RWPE1 (cell line): ENCODE data around the gene DPF3.
A peak's percentile ranks its signal among the peaks of the same experiment; 100 is the strongest.

Source experiments
- CTCF ChIA-PET: fragments of 350-600 bp; sonication (Branson Sonifier 250); formaldehyde crosslinking; extraction: SDS; loops from one replicate; lab custom pipeline; 2021; lab: Yijun Ruan, JAX
- POLR2A ChIA-PET: fragments of 400-600 bp; formaldehyde crosslinking; extraction: SDS; loops from one replicate; lab custom pipeline; 2020; ENCODE audit warnings: antibody characterized with exemption; ENCODE audit not compliant: low non-redundant PET; lab: Yijun Ruan, JAX
- DNase-seq: peaks from one replicate; pipeline ENCODE4 v3.0.0; 2012; ENCODE audit warnings: low spot score
- H3K27ac ChIP-seq: fragments of 450-650 bp; 2 replicates; pipeline ENCODE4 v1.5.1; 2017
- CTCF ChIP-seq: fragments of 450-650 bp; conservative IDR thresholded peaks from 2 replicates; pipeline ENCODE4 v1.5.1; 2017; ENCODE audit warnings: low read depth, mild to moderate bottlenecking

Gene DPF3

GRCh38 chr14:72715215-72715849, 178.6 kb downstream of the DPF3 start:
- CTCF ChIA-PET, result no interaction called here

GRCh38 chr14:72714871-72715214, 179.1 kb downstream of the DPF3 start:
- ChIA-PET POLR2A (no interaction called here), CTCF (no interaction called here)
- TF ChIP-seq CTCF, result no peak
- H3K27ac ChIP-seq, result no peak overlapping the region
- no peak for DNase-seq

More at GRCh38 chr14:72715215-72715849, 178.6 kb downstream of the DPF3 start:
- POLR2A ChIA-PET, result no interaction called here
- DNase-seq, result no peak
- H3K27ac ChIP-seq, result no peak overlapping the region
- TF ChIP-seq CTCF, result no peak

GRCh38 chr14:72714094-72714493, 179.8 kb downstream of the DPF3 start:
- TF ChIP-seq CTCF, result no peak
- DNase-seq, result no peak
- CTCF ChIA-PET, result no interaction called here
- POLR2A ChIA-PET, result no interaction called here
- H3K27ac ChIP-seq, result no peak overlapping the region

GRCh38 chr14:72711936-72712335, 182.0 kb downstream of the DPF3 start:
- CTCF ChIA-PET, result no interaction called here
- no peak for DNase-seq
- POLR2A ChIA-PET, result no interaction called here
- TF ChIP-seq CTCF, result no peak
- H3K27ac ChIP-seq, result no peak overlapping the region

- H3K27ac ChIP-seq, result no peak overlapping the region
- DNase-seq, result no peak
- ChIA-PET POLR2A (no interaction called here), CTCF (no interaction called here)
- no peak for TF ChIP-seq CTCF
Observed at GRCh38 chr14:72709916-72710611, 183.8 kb downstream of the DPF3 start.

GRCh38 chr14:72708708-72709475, 185.0 kb downstream of the DPF3 start:
- peak; percentile 11 for DNase-seq
- POLR2A ChIA-PET, result no interaction called here
- CTCF ChIA-PET, result no interaction called here
- no peak overlapping the region for H3K27ac ChIP-seq
- no peak for TF ChIP-seq CTCF
